PC-3 (cell line): ENCODE results near the gene RIC8B. TPM values are rescaled to one million over a fixed set of nuclear protein-coding genes. Genes with fewer than 3 reads are reported as not detected.

ENCODE experiments used
- ATAC-seq: fragments of 200-7000 bp; cut with Tn5 transposase; 2 replicates; pipeline ENCODE4 v1.9.1; 2020; ENCODE audit warnings: mild to moderate bottlenecking, moderate library complexity
- BruUV-seq: library from RNA; stranded (reverse); fragments of 400-500 nt; replicated peaks from 2 replicates; lab custom pipeline; 2021; lab: Mats Ljungman, UMichigan
- CTCF ChIA-PET: fragments of 300-600 bp; sonication (Branson Sonifier 250); formaldehyde crosslinking; loops from one replicate; lab custom pipeline; 2022; ENCODE audit warnings: antibody characterized with exemption; lab: Charles Lee
- POLR2A ChIA-PET: fragments of 300-600 bp; sonication (Branson Sonifier 250); formaldehyde crosslinking; loops from one replicate; lab custom pipeline; 2022; ENCODE audit warnings: antibody characterized with exemption; ENCODE audit not compliant: unreplicated experiment; lab: Charles Lee
- DNase-seq: peaks from one replicate; pipeline ENCODE4 v3.0.0-alpha.2; 2015
- H2AFZ ChIP-seq: fragments of 300-600 bp; sonication (generic); 2 replicates; pipeline ENCODE4 v1.6.0; 2016; ENCODE audit warnings: antibody characterized with exemption, low read length
- H3F3A ChIP-seq: fragments of 300-600 bp; sonication (generic); one replicate; pipeline ENCODE4 v1.6.0; 2017; ENCODE audit warnings: antibody characterized with exemption, low read length, control low read depth, mild to moderate bottlenecking; ENCODE audit not compliant: unreplicated experiment
- H3K27ac ChIP-seq: fragments of 300-600 bp; sonication (generic); 2 replicates; pipeline ENCODE4 v1.5.1; 2016; ENCODE audit warnings: mild to moderate bottlenecking, low read length
- H3K27me3 ChIP-seq: fragments of 300-600 bp; sonication (generic); 2 replicates; pipeline ENCODE4 v1.6.1; 2016; ENCODE audit warnings: low read length, mixed read lengths
- H3K36me3 ChIP-seq: fragments of 300-600 bp; sonication (generic); 2 replicates; pipeline ENCODE4 v1.6.1; 2016; ENCODE audit warnings: low read depth, mixed run types, low read length, mixed read lengths
- H3K4me1 ChIP-seq: fragments of 300-600 bp; sonication (generic); 2 replicates; pipeline ENCODE4 v1.5.1; 2016; ENCODE audit warnings: low read length; ENCODE audit not compliant: insufficient read depth
- H3K4me2 ChIP-seq: fragments of 300-600 bp; sonication (generic); 2 replicates; pipeline ENCODE4 v1.6.0; 2016; ENCODE audit warnings: low read length
- H3K4me3 ChIP-seq: fragments of 300-600 bp; sonication (generic); 2 replicates; pipeline ENCODE4 v1.5.1; 2016; ENCODE audit warnings: mild to moderate bottlenecking, low read length, mixed read lengths
- H3K79me2 ChIP-seq: fragments of 300-600 bp; sonication (generic); 2 replicates; pipeline ENCODE4 v1.6.1; 2017; ENCODE audit warnings: low read length, mixed read lengths
- H3K9ac ChIP-seq: fragments of 300-600 bp; sonication (generic); 2 replicates; pipeline ENCODE4 v1.6.0; 2016; ENCODE audit warnings: mild to moderate bottlenecking, low read length
- H3K9me2 ChIP-seq: fragments of 300-600 bp; sonication (generic); replicated peaks from 2 replicates; pipeline ENCODE4 v1.6.1; 2016; ENCODE audit warnings: mixed run types, low read length, mixed read lengths
- H3K9me3 ChIP-seq: fragments of 300-600 bp; sonication (generic); 2 replicates; pipeline ENCODE4 v1.6.1; 2016; ENCODE audit warnings: low read length, mixed read lengths
- H4K20me1 ChIP-seq: fragments of 300-600 bp; sonication (generic); 2 replicates; pipeline ENCODE4 v1.6.1; 2016; ENCODE audit warnings: low read length, mixed read lengths
- EZH2 ChIP-seq: fragments of 300-600 bp; sonication (generic); IDR thresholded peaks from one replicate; pipeline ENCODE4 v1.6.1; 2017; ENCODE audit warnings: antibody characterized with exemption, mild to moderate bottlenecking, low read length; ENCODE audit not compliant: unreplicated experiment
- EZH2phosphoT487 ChIP-seq: fragments of 300-600 bp; sonication (generic); IDR thresholded peaks from 2 replicates; pipeline ENCODE4 v1.6.1; 2018; ENCODE audit warnings: mild to moderate bottlenecking, antibody characterized with exemption, low read length, borderline replicate concordance
- intact Hi-C: fragments of 100-400 bp; cut with micrococcal nuclease; formaldehyde crosslinking; loops from 2 replicates; pipeline ENCODE4 v1.9.0; 2023
- total RNA-seq: library from RNA; depleted of rRNA; stranded (reverse); fragments of >200 nt; gene quantifications from 2 replicates; pipeline ENCODE4 v1.2.3, GENCODE V29; 2014
- TF ChIP-seq, protein P1 (sequence below): fragments of 300-600 bp; sonication (generic); conservative IDR thresholded peaks from 2 replicates; pipeline ENCODE4 v1.5.1; 2017; ENCODE audit warnings: antibody characterized with exemption, low read depth, mild to moderate bottlenecking, low read length

RIC8B gene
- total RNA-seq, 1 experiment from 2014 or later = 8.6 TPM

- H3K27me3 ChIP-seq = no peaks in the 10 kb centered on the region
- no peak overlapping the region for H3K27ac ChIP-seq
- H3K4me1 ChIP-seq = 0 out of 2 replicates have a peak, but pooled peaks cover 3% of the 10 kb centered on the region
- no peak overlapping the region for H2AFZ ChIP-seq
- CTCF ChIA-PET = no interaction called here
- no peaks in the 10 kb centered on the region for H3F3A ChIP-seq
- no peaks in the 10 kb centered on the region for H3K36me3 ChIP-seq
- TF ChIP-seq, protein P1, sequence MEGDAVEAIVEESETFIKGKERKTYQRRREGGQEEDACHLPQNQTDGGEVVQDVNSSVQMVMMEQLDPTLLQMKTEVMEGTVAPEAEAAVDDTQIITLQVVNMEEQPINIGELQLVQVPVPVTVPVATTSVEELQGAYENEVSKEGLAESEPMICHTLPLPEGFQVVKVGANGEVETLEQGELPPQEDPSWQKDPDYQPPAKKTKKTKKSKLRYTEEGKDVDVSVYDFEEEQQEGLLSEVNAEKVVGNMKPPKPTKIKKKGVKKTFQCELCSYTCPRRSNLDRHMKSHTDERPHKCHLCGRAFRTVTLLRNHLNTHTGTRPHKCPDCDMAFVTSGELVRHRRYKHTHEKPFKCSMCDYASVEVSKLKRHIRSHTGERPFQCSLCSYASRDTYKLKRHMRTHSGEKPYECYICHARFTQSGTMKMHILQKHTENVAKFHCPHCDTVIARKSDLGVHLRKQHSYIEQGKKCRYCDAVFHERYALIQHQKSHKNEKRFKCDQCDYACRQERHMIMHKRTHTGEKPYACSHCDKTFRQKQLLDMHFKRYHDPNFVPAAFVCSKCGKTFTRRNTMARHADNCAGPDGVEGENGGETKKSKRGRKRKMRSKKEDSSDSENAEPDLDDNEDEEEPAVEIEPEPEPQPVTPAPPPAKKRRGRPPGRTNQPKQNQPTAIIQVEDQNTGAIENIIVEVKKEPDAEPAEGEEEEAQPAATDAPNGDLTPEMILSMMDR = peak; percentile 42; the same call in 1 of the 2 replicates
- no peak for TF ChIP-seq EZH2
- no peak for TF ChIP-seq EZH2phosphoT487
- H3K9me2 ChIP-seq = no peaks in the 10 kb centered on the region
- H3K9me3 ChIP-seq = no peaks in the 10 kb centered on the region
- no peak for DNase-seq
- H3K9ac ChIP-seq = no peak overlapping the region
- H4K20me1 ChIP-seq = no peaks in the 10 kb centered on the region
- no peaks in the 10 kb centered on the region for H3K79me2 ChIP-seq
- no peak for ATAC-seq
- H3K4me2 ChIP-seq = no peak overlapping the region
- BruUV-seq = no TSS peak
- H3K4me3 ChIP-seq = no peak overlapping the region
- intact Hi-C loops = no loop called here
- POLR2A ChIA-PET = no interaction called here
Observed at GRCh38 chr12:106907411-106907810, 132.9 kb downstream of the RIC8B start.

GRCh38 chr12:106907846-106908245 lies 133.4 kb downstream of the RIC8B start:
- H4K20me1 ChIP-seq = no peaks in the 10 kb centered on the region
- H3K27me3 ChIP-seq = no peaks in the 10 kb centered on the region
- H3K4me1 ChIP-seq = 0 out of 2 replicates have a peak, but pooled peaks cover 3% of the 10 kb centered on the region
- no peak for ATAC-seq
- BruUV-seq = no TSS peak
- no peak overlapping the region for H3K9ac ChIP-seq
- no peak for DNase-seq
- H3K4me3 ChIP-seq = no peak overlapping the region
- no peak overlapping the region for H3K27ac ChIP-seq
- H3F3A ChIP-seq = no peaks in the 10 kb centered on the region
- no peak overlapping the region for H2AFZ ChIP-seq
- H3K4me2 ChIP-seq = no peak overlapping the region
- no peaks in the 10 kb centered on the region for H3K79me2 ChIP-seq
- H3K9me3 ChIP-seq = no peaks in the 10 kb centered on the region
- no peaks in the 10 kb centered on the region for H3K36me3 ChIP-seq
- intact Hi-C loops = no loop called here
- no peaks in the 10 kb centered on the region for H3K9me2 ChIP-seq
- ChIA-PET POLR2A (no interaction called here), CTCF (no interaction called here)
- TF ChIP-seq, protein P1 = no peak
- no peak for TF ChIP-seq EZH2phosphoT487
- no peak for TF ChIP-seq EZH2

GRCh38 chr12:106908561-106908960 lies 134.1 kb downstream of the RIC8B start:
- Histone ChIP-seq H3K9ac (no peak overlapping the region), H3K4me1 (no peaks in the 10 kb centered on the region), H3K27ac (no peak overlapping the region), H3K4me3 (no peak overlapping the region), H3K9me2 (no peaks in the 10 kb centered on the region), H3K79me2 (no peaks in the 10 kb centered on the region), H4K20me1 (no peaks in the 10 kb centered on the region), H3F3A (no peaks in the 10 kb centered on the region), H3K27me3 (no peaks in the 10 kb centered on the region), H2AFZ (no peak overlapping the region), H3K9me3 (no peaks in the 10 kb centered on the region), H3K36me3 (no peaks in the 10 kb centered on the region), H3K4me2 (no peak overlapping the region)
- intact Hi-C loops = no loop called here
- no peak for DNase-seq
- ChIA-PET POLR2A (no interaction called here), CTCF (no interaction called here)
- no TSS peak for BruUV-seq
- ATAC-seq = no peak
- TF ChIP-seq EZH2 (no peak), EZH2phosphoT487 (no peak)
- TF ChIP-seq, protein P1 = no peak
